IMR-90 (cell line): ENCODE data around the gene TOP2B.

Experiments
- BHLHE40 ChIP-seq: fragments of 150-350 bp; IDR thresholded peaks from 2 replicates; pipeline ENCODE4 v1.6.1; 2016; ENCODE audit warnings: mild to moderate bottlenecking, low read depth, low read length
- CEBPB ChIP-seq: IDR thresholded peaks from 2 replicates; pipeline ENCODE4 v1.6.1; 2012; ENCODE audit warnings: low read depth, low read length, improper control_type of control experiment
- CTCF ChIP-seq: conservative IDR thresholded peaks from 2 replicates; pipeline ENCODE4 v1.5.1; 2012; ENCODE audit warnings: mild to moderate bottlenecking, low read depth, low read length, improper control_type of control experiment
- MAZ ChIP-seq: IDR thresholded peaks from 2 replicates; pipeline ENCODE4 v1.6.1; 2012; ENCODE audit warnings: low read depth, mild to moderate bottlenecking, low read length, improper control_type of control experiment, moderate library complexity, borderline replicate concordance
- POLR2A ChIP-seq: IDR thresholded peaks from 2 replicates; pipeline ENCODE4 v1.6.1; 2012; ENCODE audit warnings: mild to moderate bottlenecking, low read depth, low read length
- RAD21 ChIP-seq: IDR thresholded peaks from 2 replicates; pipeline ENCODE4 v1.6.1; 2012; ENCODE audit warnings: low read length, improper control_type of control experiment
- RCOR1 ChIP-seq: IDR thresholded peaks from 2 replicates; pipeline ENCODE4 v1.6.1; 2012; ENCODE audit warnings: mild to moderate bottlenecking, low read length, improper control_type of control experiment; ENCODE audit not compliant: insufficient replicate concordance
- RFX5 ChIP-seq: IDR thresholded peaks from 2 replicates; pipeline ENCODE4 v1.8.0; 2012; ENCODE audit warnings: low read depth, mild to moderate bottlenecking, low read length, moderate library complexity
- SMC3 ChIP-seq: fragments of 150-350 bp; IDR thresholded peaks from 2 replicates; pipeline ENCODE4 v1.6.1; 2016; ENCODE audit warnings: low read depth, mild to moderate bottlenecking, antibody characterized with exemption, low read length, moderate library complexity

GRCh38 chr3:25587975-25588374 lies 76.7 kb downstream of the TOP2B start:
- TF ChIP-seq CTCF (no peak), POLR2A (no peak), RAD21 (no peak), SMC3 (no peak), MAZ (no peak), BHLHE40 (no peak), RCOR1 (no peak), CEBPB (no peak), RFX5 (no peak)
